ENCODE results near the gene MARCHF3. TPM values are rescaled to one million over a fixed set of nuclear protein-coding genes. Genes with fewer than 3 reads are reported as not detected.

Gene MARCHF3
- total and polyA plus RNA-seq, 2 of the 13 experiments (the other 11 are each of a cell fraction or from before 2014, with no cell fraction given): 4.8 to 11.9 TPM

GRCh38 chr5:126837906-126838539, 192.3 kb downstream of the MARCHF3 start:
- BruUV-seq (replicated peaks): no TSS peak
- no peak for TF ChIP-seq ELF4 (CRISPR knock-in tag; IDR thresholded peaks at IDR 0.05; ENCODE audit: borderline replicate concordance)
- TF ChIP-seq ZNF614 (CRISPR knock-in tag; IDR thresholded peaks at IDR 0.05; ENCODE audit: borderline replicate concordance): no peak
- no peak for TF ChIP-seq ZNF839 (CRISPR knock-in tag; IDR thresholded peaks at IDR 0.05; ENCODE audit: borderline replicate concordance)
- 0 out of 2 replicates have a peak, but pooled peaks have one; percentile 5 for TF ChIP-seq CTCF (CRISPR knock-in tag; IDR thresholded peaks at IDR 0.05)
- no peak for TF ChIP-seq ZNF564 (CRISPR knock-in tag; IDR thresholded peaks at IDR 0.05)
- Histone ChIP-seq H3K4me1 (ENCODE audit: insufficient read depth, low read length) (no peaks in the 10 kb centered on the region), H3K4me3 (replicated peaks in 1 of 3; ENCODE audit: insufficient read depth in 1 of 3, low read depth in 2 of 3, low read length in 3 of 3) (no peak overlapping the region), H3K79me2 (ENCODE audit: insufficient read depth, low read length) (no peaks in the 10 kb centered on the region), H3K9ac (ENCODE audit: insufficient read depth, low read depth, low read length) (no peak overlapping the region), H3K36me3 (replicated peaks in 1 of 2; ENCODE audit: control insufficient read depth in 1 of 2, insufficient read depth in 2 of 2, low read length in 2 of 2) (peaks cover 8 to 44% of the 10 kb centered on the region in 2 experiments), H3K9me3 (ENCODE audit: low read length) (no peaks in the 10 kb centered on the region), H3K27me3 (ENCODE audit: control insufficient read depth in 1 of 2, insufficient read depth in 2 of 2, low read length in 2 of 2) (no peaks in the 10 kb centered on the region), H3K4me2 (ENCODE audit: low read depth, low read length) (no peak overlapping the region), H4K20me1 (ENCODE audit: insufficient read depth, low read length) (no peaks in the 10 kb centered on the region), H3K27ac (ENCODE audit: extremely low read length, insufficient read depth, low read length) (no peak overlapping the region), H2AFZ (ENCODE audit: low read length) (no peak overlapping the region)
- FAIRE-seq: no peak
- intact Hi-C loops (cut with micrococcal nuclease; ENCODE audit: unreplicated experiment): loop anchor here (2.0 kb wide), 1 partner anchor 477 kb away; no protein-coding TSS in a partner anchor
- CTCF ChIA-PET (ENCODE audit: low intra/inter-chr PET ratio, low total read pairs): interaction anchor here (1.3 kb wide), 1 partner anchor 476 kb away, joined by 6 read pairs; no protein-coding TSS in a partner anchor
- POLR2A ChIA-PET: no interaction called here
- in situ Hi-C loops (cut with HindIII; ENCODE audit: extremely low pct_ligation_motif_present, low pct_unique_long_range_greater_than_20kb): no loop called here
- ATAC-seq: no peak
- no peak for DNase-seq (ENCODE audit: low spot score)
- WGBS (ENCODE audit: low lambda C conversion rate): 95% methylated on average over 7 of the region's 7 CpGs

- CTCF ChIA-PET (ENCODE audit: low intra/inter-chr PET ratio, low total read pairs): interaction anchor here (1.3 kb wide), 1 partner anchor 476 kb away, joined by 6 read pairs; no protein-coding TSS in a partner anchor
- BruUV-seq (replicated peaks): no TSS peak
- no peaks in the 10 kb centered on the region for H3K79me2 ChIP-seq (ENCODE audit: insufficient read depth, low read length)
- TF ChIP-seq ZBTB26 (CRISPR knock-in tag; IDR thresholded peaks at IDR 0.05; ENCODE audit: borderline replicate concordance) (no peak), ZNF580 (CRISPR knock-in tag; IDR thresholded peaks at IDR 0.05; ENCODE audit: borderline replicate concordance, low read depth) (no peak), TEAD2 (CRISPR knock-in tag; IDR thresholded peaks at IDR 0.05) (no peak), POLR2G (IDR thresholded peaks at IDR 0.05; ENCODE audit: low read depth, low read length) (no peak), NRL (CRISPR knock-in tag; IDR thresholded peaks at IDR 0.05; ENCODE audit: borderline replicate concordance) (no peak), EED (CRISPR knock-in tag; IDR thresholded peaks at IDR 0.05) (no peak), ZNF710 (CRISPR knock-in tag; IDR thresholded peaks at IDR 0.05; ENCODE audit: borderline replicate concordance) (no peak)
These were observed 193.1 kb downstream of the MARCHF3 start for GRCh38 chr5:126837242-126837641.

More at GRCh38 chr5:126837242-126837641, 193.1 kb downstream of the MARCHF3 start:
- H2AFZ ChIP-seq (ENCODE audit: low read length): no peak overlapping the region
- intact Hi-C loops (cut with micrococcal nuclease; ENCODE audit: unreplicated experiment) (no loop called here), in situ Hi-C loops (cut with HindIII; ENCODE audit: extremely low pct_ligation_motif_present, low pct_unique_long_range_greater_than_20kb) (no loop called here)
- H4K20me1 ChIP-seq (ENCODE audit: insufficient read depth, low read length): no peaks in the 10 kb centered on the region
- ATAC-seq: no peak
- no peaks in the 10 kb centered on the region for H3K9me3 ChIP-seq (ENCODE audit: low read length)
- POLR2A ChIA-PET: no interaction called here
- no peaks in the 10 kb centered on the region for H3K4me1 ChIP-seq (ENCODE audit: insufficient read depth, low read length)
- H3K4me2 ChIP-seq (ENCODE audit: low read depth, low read length): no peak overlapping the region
- DNase-seq (ENCODE audit: low spot score): no peak
- FAIRE-seq: no peak
- peaks cover 8 to 48% of the 10 kb centered on the region in 2 experiments for H3K36me3 ChIP-seq (replicated peaks in 1 of 2; ENCODE audit: control insufficient read depth in 1 of 2, insufficient read depth in 2 of 2, low read length in 2 of 2)
- H3K27me3 ChIP-seq (ENCODE audit: control insufficient read depth in 1 of 2, insufficient read depth in 2 of 2, low read length in 2 of 2): no peaks in the 10 kb centered on the region
- no peak overlapping the region for H3K4me3 ChIP-seq (replicated peaks in 1 of 3; ENCODE audit: insufficient read depth in 1 of 3, low read depth in 2 of 3, low read length in 3 of 3)
- no peak overlapping the region for H3K27ac ChIP-seq (ENCODE audit: extremely low read length, insufficient read depth, low read length)
- H3K9ac ChIP-seq (ENCODE audit: insufficient read depth, low read depth, low read length): no peak overlapping the region
- 97% methylated on average over 4 of the region's 4 CpGs for WGBS (ENCODE audit: low lambda C conversion rate)
